ENCODE data around the gene ACP6.
A peak's percentile ranks its signal among the peaks of the same experiment; 100 is the strongest.
"Not testable (repeated sequence)": the region's sequence is repeated elsewhere in the genome, so short reads cannot be mapped to it uniquely, and the experiment has no call there.

ACP6 gene

DNA sequence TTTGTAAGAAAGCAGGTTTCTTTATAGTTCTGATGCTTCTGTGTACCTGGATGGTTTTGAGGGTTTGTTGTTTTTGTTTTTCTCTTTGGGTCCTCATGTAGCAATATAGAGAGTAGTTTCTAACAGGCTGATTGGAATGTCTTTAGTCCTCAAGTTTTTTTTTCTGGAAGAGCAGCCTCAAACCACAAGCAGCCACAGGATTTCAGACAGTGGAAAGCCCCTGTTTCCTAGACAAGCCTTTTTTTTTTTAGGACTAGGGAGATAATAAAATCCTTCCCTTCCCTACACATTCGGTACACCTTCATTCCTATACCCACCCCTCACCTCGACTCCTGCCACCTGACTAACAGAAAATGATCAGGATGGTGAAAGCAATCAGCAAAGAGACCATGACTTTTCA lies 47.6 kb downstream of the ACP6 start:
- no peak for DNase-seq (ENCODE audit: low read depth, low spot score)

- DNase-seq (ENCODE audit: low read depth, low spot score) = no peak
These were observed 49.8 kb downstream of the ACP6 start for GRCh38 chr1:147620543-147620942.

DNA sequence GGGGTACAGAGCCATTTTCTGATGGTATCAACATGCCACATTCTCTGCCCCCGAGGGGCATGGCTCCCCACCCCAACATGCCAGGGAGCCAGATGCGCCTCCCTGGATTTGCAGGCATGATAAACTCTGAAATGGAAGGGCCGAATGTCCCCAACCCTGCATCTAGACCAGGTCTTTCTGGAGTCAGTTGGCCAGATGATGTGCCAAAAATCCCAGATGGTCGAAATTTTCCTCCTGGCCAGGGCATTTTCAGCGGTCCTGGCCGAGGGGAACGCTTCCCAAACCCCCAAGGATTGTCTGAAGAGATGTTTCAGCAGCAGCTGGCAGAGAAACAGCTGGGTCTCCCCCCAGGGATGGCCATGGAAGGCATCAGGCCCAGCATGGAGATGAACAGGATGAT lies 50.6 kb downstream of the ACP6 start:
- DNase-seq (ENCODE audit: low read depth, low spot score) = no peak

DNA sequence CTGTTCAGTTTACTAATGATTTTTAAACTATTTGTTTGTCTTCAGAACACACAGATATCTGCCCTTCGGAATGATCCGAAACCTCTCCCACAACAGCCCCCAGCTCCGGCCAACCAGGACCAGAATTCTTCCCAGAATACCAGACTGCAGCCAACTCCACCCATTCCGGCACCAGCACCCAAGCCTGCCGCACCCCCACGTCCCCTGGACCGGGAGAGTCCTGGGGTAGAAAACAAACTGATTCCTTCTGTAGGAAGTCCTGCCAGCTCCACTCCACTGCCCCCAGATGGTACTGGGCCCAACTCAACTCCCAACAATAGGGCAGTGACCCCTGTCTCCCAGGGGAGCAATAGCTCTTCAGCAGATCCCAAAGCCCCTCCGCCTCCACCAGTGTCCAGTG lies 51.6 kb downstream of the ACP6 start:
- no peak for DNase-seq (ENCODE audit: low read depth, low spot score)

GRCh38 chr1:147618077-147618569 lies 52.2 kb downstream of the ACP6 start:
- DNase-seq (ENCODE audit: low read depth, low spot score) = no peak

GRCh38 chr1:147614966-147615365 lies 55.4 kb downstream of the ACP6 start:
- not testable (repeated sequence) for DNase-seq (ENCODE audit: low read depth, low spot score)

- no peak for DNase-seq (ENCODE audit: low read depth, low spot score)
These were observed 56.8 kb downstream of the ACP6 start for GRCh38 chr1:147613506-147613905.

DNA sequence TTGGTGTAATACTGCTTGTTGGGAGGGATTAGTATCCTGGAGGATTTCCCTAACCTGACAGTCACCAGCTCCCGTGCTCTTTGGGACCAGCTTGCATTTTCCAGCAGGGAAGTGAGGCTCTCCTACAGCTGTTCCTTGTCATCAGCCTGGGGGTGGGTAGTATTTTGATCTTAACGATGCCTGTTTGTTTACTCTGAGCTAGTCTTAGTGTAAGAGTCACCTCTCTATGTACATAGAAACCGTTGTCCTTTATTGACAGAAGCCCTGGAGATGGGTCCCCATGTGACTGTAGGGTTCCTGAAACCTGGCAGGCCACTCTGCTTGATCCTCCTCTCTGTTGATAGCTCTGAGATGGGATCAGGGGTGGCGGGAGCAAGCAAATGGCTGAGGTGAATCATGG lies 58.0 kb downstream of the ACP6 start:
- no peak for DNase-seq (ENCODE audit: low read depth, low spot score)

- DNase-seq (ENCODE audit: low read depth, low spot score) = no peak
These were observed 58.7 kb downstream of the ACP6 start for GRCh38 chr1:147611586-147611985.

DNA sequence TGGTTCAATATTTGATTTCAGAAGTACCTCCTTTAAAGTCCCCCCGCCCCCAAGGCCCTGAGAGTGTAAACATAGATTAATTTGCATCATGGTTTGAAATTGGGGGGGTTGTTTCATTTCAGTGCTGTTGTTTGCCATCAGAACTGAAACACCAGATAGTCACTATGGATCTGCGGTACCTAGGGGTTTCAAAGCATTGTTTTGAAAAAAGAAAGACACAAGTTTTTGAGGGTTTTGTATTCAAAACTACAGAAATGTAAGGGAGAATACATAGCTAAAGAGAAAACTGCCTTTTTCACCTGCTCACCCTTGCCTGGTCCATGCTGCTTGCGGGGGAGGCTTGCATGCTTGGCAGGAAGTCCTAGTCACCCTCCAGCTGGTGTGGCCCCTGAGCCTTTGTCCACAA lies 59.3 kb downstream of the ACP6 start:
- DNase-seq (ENCODE audit: low read depth, low spot score) = no peak

DNA sequence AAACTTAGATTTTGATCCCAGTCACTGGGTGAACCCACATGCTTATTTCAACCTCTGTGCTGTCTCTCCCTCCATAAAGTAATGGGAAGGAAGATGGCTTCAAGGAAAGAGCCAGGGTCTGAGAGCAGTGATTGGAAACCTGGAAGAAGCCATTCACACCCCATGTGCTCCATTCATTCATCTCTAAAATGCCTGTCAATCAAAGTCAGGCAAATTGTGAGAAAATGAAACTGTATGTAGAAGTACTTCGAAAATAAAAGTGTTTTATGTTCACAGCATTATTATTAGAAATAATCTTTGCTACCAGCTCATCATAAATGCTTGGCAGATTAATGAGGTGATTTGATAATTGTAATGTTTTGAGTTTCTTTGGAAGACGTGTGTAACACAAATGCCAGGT lies 61.0 kb downstream of the ACP6 start:
- no peak for DNase-seq (ENCODE audit: low read depth, low spot score)

DNA sequence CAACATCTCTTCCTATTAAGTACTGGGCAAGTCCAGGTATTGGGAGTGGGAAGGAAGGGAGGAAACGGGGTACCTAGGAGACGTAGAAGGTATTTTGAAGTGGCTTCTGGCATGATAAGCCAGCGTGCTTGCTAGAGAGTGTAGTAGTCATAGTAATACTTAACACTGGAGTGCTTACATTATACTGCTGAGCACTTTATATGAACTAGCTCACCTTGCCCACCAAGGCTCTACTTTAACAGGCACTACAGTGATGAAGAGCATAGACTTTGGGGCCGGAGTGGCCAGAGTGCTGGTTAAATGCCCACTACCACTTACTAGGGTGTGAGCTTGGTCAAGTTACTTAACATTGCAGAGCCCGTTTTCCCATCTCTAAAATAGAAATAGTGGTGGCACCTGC lies 61.7 kb downstream of the ACP6 start:
- DNase-seq (ENCODE audit: low read depth, low spot score) = no peak

DNA sequence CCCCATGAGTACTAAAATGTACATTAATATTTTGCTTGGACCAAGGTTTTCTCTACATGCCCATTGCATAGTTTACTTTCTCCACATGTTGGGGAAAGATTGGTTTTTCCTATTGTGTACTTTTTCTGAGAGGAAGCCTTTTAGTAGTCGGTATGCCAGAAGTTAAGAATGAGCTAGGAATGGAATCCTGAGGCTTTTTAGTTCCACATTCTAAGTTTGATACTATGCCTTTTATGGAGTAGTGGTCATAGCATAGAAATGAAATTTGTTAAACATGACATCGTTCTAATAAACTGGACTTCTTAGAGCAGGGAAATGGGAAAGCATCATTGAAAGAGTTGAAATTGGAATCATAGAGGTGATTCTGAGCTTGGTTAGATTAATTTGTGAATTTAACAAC lies 64.7 kb downstream of the ACP6 start:
- DNase-seq (ENCODE audit: low read depth, low spot score) = no peak

DNA sequence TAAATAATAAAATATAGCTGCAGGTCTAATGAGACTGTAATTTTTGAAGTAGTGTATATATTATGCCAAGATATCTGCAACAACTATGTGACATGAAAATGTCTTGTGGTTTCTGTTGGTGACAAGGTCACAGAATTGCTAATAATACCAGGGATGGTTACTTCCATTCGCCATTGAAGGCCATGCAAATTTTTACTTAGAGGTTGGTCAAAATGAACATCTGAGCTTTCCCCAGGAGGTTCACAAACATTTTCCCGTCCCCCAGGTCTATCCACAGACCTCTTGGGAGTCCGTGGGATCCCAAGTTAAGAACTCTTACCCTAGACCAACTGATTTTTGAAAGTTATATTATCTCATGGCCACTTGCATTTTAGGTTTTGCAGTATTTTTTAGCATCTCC lies 66.3 kb downstream of the ACP6 start:
- DNase-seq (ENCODE audit: low read depth, low spot score) = no peak

DNA sequence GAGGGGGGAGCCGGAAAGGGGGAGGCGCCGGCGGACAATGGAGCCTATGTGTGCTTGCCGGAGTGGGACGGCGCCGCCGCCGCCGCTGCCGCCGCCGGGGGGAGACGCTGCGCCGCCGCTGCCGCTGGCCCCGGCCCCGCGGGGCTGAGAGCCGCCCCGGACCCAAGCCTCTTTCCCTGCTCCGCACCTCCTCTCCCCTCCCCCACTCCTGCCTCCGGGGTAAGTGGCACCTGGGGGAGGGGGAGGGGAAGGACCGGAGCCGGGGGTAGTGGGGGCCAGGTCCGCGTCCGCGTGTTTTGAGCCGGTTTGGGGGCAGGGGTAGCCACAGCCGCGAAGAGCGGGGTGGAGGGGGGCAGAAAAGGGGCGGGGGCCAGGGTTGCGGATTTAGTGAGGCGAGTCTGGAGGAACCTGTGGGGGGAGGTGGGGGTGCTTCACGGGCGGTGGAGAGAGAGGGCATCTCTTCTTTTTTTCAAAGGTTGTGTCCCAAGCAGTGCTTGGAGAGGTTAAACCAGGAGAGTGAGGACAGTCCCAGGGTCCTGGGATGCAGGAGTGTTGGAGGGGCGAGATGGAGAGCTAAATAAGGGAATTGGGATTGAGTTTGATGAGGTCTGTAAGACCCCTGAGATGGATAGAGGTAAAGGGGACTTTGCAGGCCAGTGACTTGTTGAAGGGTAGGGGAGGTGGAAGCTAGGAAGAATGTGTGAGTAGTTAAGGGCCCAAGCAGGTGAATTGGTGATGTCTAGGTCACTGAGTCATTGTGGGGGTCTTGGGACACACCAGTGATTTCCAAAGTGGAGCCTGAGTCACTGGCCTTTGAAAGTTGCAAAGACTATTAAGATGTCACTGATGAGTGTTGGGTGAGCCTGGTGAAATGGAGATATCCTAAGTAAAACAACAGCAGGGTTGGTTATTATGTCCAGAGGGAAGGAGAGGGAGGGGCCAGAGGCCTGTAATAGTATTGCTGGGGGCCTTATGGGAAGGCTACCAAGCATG lies 69.9 kb downstream of the ACP6 start:
- no peak for DNase-seq (ENCODE audit: low read depth, low spot score)

- DNase-seq (ENCODE audit: low read depth, low spot score) = peak; percentile 87
These were observed 70.8 kb downstream of the ACP6 start for GRCh38 chr1:147599362-147600118.

DNA sequence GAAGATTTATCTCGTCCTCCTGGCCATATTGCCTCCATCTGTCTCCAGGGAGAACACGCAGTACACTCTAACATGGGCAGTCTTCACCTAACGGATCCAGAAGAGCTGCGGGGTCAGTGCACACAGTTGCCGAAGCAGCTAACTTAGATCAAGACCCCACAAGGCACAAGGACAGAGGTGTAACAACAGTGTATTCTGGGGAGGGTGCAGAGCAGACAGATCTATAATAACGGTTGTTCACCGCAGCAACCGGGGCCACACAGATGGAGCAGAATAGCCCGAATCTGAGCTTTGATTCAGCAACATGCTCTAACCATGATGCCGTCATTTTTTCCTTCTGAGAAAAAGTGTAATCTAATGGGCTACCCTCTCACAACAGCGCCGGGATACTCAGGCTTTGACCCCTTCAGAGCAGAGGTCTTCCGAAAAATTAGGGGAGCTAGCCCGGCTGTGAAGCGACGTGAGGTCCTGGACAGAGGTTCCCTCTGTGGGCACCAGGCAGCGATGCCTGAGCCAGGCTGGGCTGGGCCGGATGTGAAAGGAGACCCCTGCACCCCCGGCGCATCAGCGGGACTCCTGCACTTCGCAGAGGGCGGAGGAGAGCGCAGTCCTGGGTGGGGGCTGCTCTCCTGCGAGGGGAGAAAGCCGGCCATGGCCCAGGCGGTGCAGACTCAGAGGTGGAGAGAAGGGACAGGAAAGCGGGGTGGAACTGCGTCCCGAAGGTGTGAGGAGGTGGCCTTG lies 71.5 kb downstream of the ACP6 start:
- DNase-seq (ENCODE audit: low read depth, low spot score) = no peak

- no peak for DNase-seq (ENCODE audit: low read depth, low spot score)
These were observed 73.3 kb downstream of the ACP6 start for GRCh38 chr1:147597010-147597409.

All from smooth muscle cell of the brain vasculature (primary cell).